ENCODE measurements around the gene KRTAP5-1.
A peak's percentile ranks its signal among the peaks of the same experiment; 100 is the strongest.

The KRTAP5-1 gene

GRCh38 chr11:1558775-1559110 is 26.3 kb downstream of the KRTAP5-1 start:
- DNase-seq = no peak

GRCh38 chr11:1557904-1558774 is 26.9 kb downstream of the KRTAP5-1 start:
- no peak for DNase-seq

GRCh38 chr11:1557051-1557884 is 27.8 kb downstream of the KRTAP5-1 start:
- DNase-seq = no peak

- no peak for DNase-seq
These were observed 28.7 kb downstream of the KRTAP5-1 start for GRCh38 chr11:1556278-1556902.

- no peak for DNase-seq
These were observed 29.4 kb downstream of the KRTAP5-1 start for GRCh38 chr11:1555713-1556153.

- no peak for DNase-seq
These were observed 29.9 kb downstream of the KRTAP5-1 start for GRCh38 chr11:1554981-1555712.

GRCh38 chr11:1553808-1554594 is 31.1 kb downstream of the KRTAP5-1 start:
- DNase-seq = peak; percentile 59

- DNase-seq = no peak
These were observed 35.4 kb downstream of the KRTAP5-1 start for GRCh38 chr11:1549338-1550330.

GRCh38 chr11:1548221-1549070 is 36.6 kb downstream of the KRTAP5-1 start:
- peak; percentile 67 for DNase-seq

GRCh38 chr11:1547467-1548098 is 37.5 kb downstream of the KRTAP5-1 start:
- no peak for DNase-seq

GRCh38 chr11:1546536-1547466 is 38.3 kb downstream of the KRTAP5-1 start:
- DNase-seq = peak; percentile 79

GRCh38 chr11:1546077-1546535 is 39.0 kb downstream of the KRTAP5-1 start:
- DNase-seq = peak; percentile 25

- DNase-seq = no peak
These were observed 39.7 kb downstream of the KRTAP5-1 start for GRCh38 chr11:1545432-1545831.

- DNase-seq = no peak
These were observed 40.5 kb downstream of the KRTAP5-1 start for GRCh38 chr11:1544536-1544935.

GRCh38 chr11:1543606-1544263 is 41.3 kb downstream of the KRTAP5-1 start:
- DNase-seq = no peak

GRCh38 chr11:1542267-1542666 is 42.8 kb downstream of the KRTAP5-1 start:
- peak; percentile 65 for DNase-seq
